ENCODE data around the gene CLSTN1. TPM values are rescaled to one million over a fixed set of nuclear protein-coding genes. Genes with fewer than 3 reads are reported as not detected.

Gene CLSTN1
- total and polyA plus RNA-seq, 2 of the 13 experiments (the other 11 are each of a cell fraction or from before 2014, with no cell fraction given): 19.7 to 29.8 TPM

- TF ChIP-seq ZNF451 (CRISPR knock-in tag; IDR thresholded peaks at IDR 0.05): peak; percentile 70; the same call in 1 of the 2 replicates
- TF ChIP-seq ZNF274 (CRISPR knock-in tag; IDR thresholded peaks at IDR 0.05): peak; percentile 48
- TF ChIP-seq POGZ (CRISPR knock-in tag; IDR thresholded peaks at IDR 0.05): peak; percentile 83
- TF ChIP-seq ZBTB40 (IDR thresholded peaks at IDR 0.05): no peak
- TF ChIP-seq ZBTB40 (CRISPR knock-in tag; IDR thresholded peaks at IDR 0.05): peak; percentile 56
- TF ChIP-seq ZBTB34 (CRISPR knock-in tag; IDR thresholded peaks at IDR 0.05): 0 out of 2 replicates have a peak, but pooled peaks have one; percentile 37
- TF ChIP-seq RXRA (CRISPR knock-in tag; IDR thresholded peaks at IDR 0.05): peak; percentile 36; the same call in 1 of the 2 replicates
- peak; percentile 69 for TF ChIP-seq IRF2 (CRISPR knock-in tag; IDR thresholded peaks at IDR 0.05)
- no peak for TF ChIP-seq ISX (CRISPR knock-in tag; conservative IDR thresholded peaks at IDR 0.05)
- TF ChIP-seq CREB1 (IDR thresholded peaks at IDR 0.05): no peak
- peak; percentile 78 for TF ChIP-seq CREB1 (CRISPR knock-in tag; IDR thresholded peaks at IDR 0.05)
- TF ChIP-seq ZBTB3 (CRISPR knock-in tag; IDR thresholded peaks at IDR 0.05; ENCODE audit: borderline replicate concordance, low read depth): peak; percentile 70; the same call in 1 of the 2 replicates
- TF ChIP-seq, protein P1, sequence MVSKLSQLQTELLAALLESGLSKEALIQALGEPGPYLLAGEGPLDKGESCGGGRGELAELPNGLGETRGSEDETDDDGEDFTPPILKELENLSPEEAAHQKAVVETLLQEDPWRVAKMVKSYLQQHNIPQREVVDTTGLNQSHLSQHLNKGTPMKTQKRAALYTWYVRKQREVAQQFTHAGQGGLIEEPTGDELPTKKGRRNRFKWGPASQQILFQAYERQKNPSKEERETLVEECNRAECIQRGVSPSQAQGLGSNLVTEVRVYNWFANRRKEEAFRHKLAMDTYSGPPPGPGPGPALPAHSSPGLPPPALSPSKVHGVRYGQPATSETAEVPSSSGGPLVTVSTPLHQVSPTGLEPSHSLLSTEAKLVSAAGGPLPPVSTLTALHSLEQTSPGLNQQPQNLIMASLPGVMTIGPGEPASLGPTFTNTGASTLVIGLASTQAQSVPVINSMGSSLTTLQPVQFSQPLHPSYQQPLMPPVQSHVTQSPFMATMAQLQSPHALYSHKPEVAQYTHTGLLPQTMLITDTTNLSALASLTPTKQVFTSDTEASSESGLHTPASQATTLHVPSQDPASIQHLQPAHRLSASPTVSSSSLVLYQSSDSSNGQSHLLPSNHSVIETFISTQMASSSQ (IDR thresholded peaks at IDR 0.05; ENCODE audit: low read depth): no peak
- TF ChIP-seq, protein P1 (CRISPR knock-in tag; IDR thresholded peaks at IDR 0.05; ENCODE audit: borderline replicate concordance): peak; percentile 77; the same call in 1 of the 2 replicates
- no peak for TF ChIP-seq ZNF652 (CRISPR knock-in tag; IDR thresholded peaks at IDR 0.05; ENCODE audit: borderline replicate concordance, low read depth)
Measured at GRCh38 chr1:9717193-9718005, 106.4 kb downstream of the CLSTN1 start (continued).

Data from HepG2 (cell line).